Right ventricle myocardium inferior (tissue), 1 donor: ENCODE data around the gene ZNF160. TPM values are rescaled to one million over a fixed set of nuclear protein-coding genes. Genes with fewer than 3 reads are reported as not detected.
A peak's percentile ranks its signal among the peaks of the same experiment; 100 is the strongest.
"Not testable (repeated sequence)": the region's sequence is repeated elsewhere in the genome, so short reads cannot be mapped to it uniquely, and the experiment has no call there.

Source experiments
- ATAC-seq: fragments of 200-7000 bp; cut with Tn5 transposase; one replicate; pipeline ENCODE4 v1.9.1; 2020; ENCODE audit warnings: mild to moderate bottlenecking, moderate library complexity
- DNase-seq: peaks from one replicate; pipeline ENCODE4 v3.0.0; 2021; ENCODE audit errors: missing footprints
- intact Hi-C: fragments of 100-400 bp; cut with DNase I; formaldehyde crosslinking; loops from one replicate; pipeline ENCODE4 v1.11.0; 2022
- total RNA-seq: library from RNA; stranded (reverse); fragmentation: NEBNext Ultra II Directional; extraction: Animal tissue kit (Norgen Biotek cat#: 25700); gene quantifications from one replicate; pipeline ENCODE4 v1.2.1, GENCODE V29; 2021
- donor health status: DM: no; HTN: yes; CAD: no; lungs with severe emphysema.

ZNF160 gene
- total RNA-seq, 1 donor from 2014 or later = 16.5 TPM

DNA sequence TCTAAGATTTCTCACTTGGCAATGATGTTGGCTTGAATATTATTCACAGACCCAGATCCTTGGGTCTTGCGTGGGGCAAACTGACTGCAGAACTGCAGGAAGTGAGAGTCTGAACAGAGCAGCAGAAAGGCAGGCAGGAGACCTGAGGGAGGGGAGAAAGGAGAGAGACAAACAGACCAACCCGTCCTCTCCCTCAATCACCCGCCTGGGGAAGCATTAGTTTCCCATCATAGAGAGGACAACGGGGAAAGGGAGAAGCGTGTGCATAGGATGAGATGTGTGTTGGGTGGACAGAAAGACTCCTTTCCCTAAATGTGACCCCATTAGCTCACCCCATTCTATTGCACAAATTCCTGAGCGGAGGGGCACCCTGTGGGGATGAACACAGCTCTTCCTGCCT lies 6.6 kb downstream of the ZNF160 start:
- ATAC-seq, DNase-seq, intact Hi-C loops: not testable (repeated sequence)

DNA sequence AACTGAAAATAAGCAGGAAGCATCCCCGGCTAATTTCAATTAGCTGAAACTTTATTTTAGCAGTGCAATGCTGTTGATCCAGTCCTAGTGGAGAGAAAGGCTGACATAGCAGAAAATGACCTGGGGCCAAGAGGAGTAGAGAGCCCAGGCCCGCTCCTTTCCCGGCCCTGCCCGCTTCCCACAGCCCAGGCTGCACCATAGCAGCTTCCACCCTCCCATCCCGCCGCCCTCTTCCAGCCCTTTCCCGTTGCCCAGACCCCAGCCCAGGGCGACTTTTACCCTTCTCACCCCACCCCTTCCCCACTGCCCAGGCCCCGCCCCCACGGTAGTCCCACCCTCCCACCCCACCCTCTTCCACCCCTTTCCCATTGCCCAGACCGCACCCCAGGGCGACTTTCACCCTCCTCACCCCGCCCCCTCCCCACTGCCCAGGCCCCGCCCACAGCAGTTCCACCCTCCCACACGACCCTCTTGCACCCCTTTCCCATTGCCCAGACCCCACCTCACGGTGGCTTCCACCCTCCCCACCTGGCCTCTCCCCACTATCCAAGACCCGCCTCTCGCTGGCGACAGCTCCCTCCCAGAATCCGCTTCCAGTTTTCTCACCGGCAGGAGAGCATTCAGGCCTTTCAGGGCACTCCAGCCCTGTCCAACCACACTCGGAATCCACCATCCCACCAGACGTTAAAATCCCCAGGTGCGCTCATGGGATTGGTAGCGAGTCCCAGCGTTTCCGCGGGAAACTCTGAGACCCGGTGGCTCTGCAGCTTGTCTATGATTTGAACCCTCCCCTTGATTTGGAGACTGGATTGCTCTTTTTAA lies 8.3 kb downstream of the ZNF160 start:
- intact Hi-C loops = no loop called here
- ATAC-seq (no peak), DNase-seq (no peak)

GRCh38 chr19:53092723-53093122 lies 10.5 kb downstream of the ZNF160 start:
- no peak for ATAC-seq
- no peak for DNase-seq
- intact Hi-C loops = no loop called here

- no peak for ATAC-seq
- intact Hi-C loops = no loop called here
- DNase-seq = no peak
These were observed 11.6 kb downstream of the ZNF160 start for GRCh38 chr19:53091413-53092254.

- no peak for ATAC-seq
- intact Hi-C loops = no loop called here
- DNase-seq = no peak
These were observed 15.1 kb downstream of the ZNF160 start for GRCh38 chr19:53088091-53088490.

GRCh38 chr19:53086949-53087348 lies 16.3 kb downstream of the ZNF160 start:
- ATAC-seq = peak; percentile 55

GRCh38 chr19:53085496-53085895 lies 17.7 kb downstream of the ZNF160 start:
- ATAC-seq = no peak
- intact Hi-C loops = no loop called here
- DNase-seq = no peak

More at GRCh38 chr19:53086949-53087348, 16.3 kb downstream of the ZNF160 start:
- intact Hi-C loops = loop anchor here (2.0 kb wide), 1 partner anchor 16 kb away; the partner anchor contains the start of gene ZNF160
- DNase-seq = peak; percentile 65

DNA sequence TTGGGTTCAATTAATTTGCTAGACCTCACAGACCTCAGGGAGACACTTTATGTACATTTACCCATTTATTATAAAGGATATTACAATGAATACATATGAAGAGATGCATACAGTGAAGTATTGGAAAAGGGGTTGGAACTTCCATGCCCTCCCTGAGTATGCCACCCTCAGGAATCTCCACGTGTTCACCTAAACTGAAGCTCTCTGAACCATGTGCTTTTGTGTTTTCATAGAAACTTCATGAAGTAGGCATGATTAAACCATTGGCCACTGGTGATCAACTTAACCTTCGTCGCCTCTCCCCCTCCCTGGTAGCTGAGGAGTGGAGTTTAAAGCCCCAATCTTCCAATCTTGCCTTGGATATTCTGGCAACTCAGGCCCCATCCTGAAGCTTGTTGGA lies 20.3 kb downstream of the ZNF160 start:
- intact Hi-C loops = no loop called here
- DNase-seq = no peak
- ATAC-seq = no peak

DNA sequence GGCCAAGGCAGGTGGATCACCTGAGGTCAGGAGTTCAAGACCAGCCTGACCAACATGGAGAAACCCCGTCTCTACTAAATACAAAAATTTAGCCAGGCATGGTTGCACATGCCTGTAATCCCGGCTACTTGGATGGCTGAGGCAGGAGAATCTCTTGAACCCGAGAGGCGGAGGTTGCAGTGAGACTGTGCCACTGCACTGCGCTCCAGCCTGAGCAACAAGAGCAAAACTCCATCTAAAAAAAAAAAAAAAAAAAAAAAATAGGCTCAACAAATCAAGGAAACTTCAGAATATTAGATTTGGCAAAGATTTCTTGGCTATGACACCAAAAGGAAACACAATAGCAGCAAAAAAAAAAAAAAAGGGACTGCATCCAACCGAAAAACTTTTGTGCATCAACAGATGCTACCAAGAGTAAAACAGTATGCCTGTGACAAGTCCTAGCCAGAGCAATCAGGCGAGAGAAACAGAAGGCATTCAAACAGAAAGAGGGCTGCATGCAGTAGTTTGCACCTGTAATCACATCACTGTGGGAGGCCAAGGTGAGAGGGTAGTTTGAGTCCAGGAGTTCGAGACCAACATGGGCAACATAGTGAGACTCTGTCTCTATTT lies 23.8 kb downstream of the ZNF160 start:
- intact Hi-C loops = loop anchor here (5.0 to 10.0 kb wide), 2 partner anchors 75 to 118 kb away; partner anchors contain the start of gene ZNF347
- no peak for DNase-seq
- no peak for ATAC-seq

- intact Hi-C loops = loop anchor here (5.0 to 10.0 kb wide), 2 partner anchors 76 to 119 kb away; partner anchors contain the start of gene ZNF347
- DNase-seq (no peak), ATAC-seq (no peak)
These were observed 24.6 kb downstream of the ZNF160 start for GRCh38 chr19:53078668-53079067.

GRCh38 chr19:53076984-53077383 lies 26.2 kb downstream of the ZNF160 start:
- peak; percentile 76 for ATAC-seq
- intact Hi-C loops = loop anchor here (5.0 to 10.0 kb wide), 2 partner anchors 78 to 120 kb away; partner anchors contain the start of gene ZNF347
- peak; percentile 67 for DNase-seq

- no peak for DNase-seq
- no peak for ATAC-seq
- intact Hi-C loops = no loop called here
These were observed 34.4 kb downstream of the ZNF160 start for GRCh38 chr19:53068834-53069233.

DNA sequence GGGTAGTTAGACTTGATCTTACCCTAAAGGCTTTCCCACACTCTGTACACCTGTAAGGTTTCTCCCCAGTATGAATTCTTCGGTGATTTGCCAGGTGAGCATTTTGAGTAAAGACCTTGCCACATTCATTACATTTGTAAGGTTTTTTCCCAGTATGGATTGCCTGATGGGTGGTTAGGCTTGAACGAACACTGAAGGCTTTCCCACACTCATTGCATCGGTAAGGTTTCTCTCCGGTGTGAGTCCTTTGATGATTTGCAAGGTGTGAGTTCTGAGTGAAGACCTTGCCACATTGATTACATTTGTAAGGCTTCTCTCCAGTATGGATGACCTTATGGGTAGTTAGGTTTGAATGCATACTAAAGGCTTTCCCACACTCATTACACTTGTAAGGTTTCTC lies 35.0 kb downstream of the ZNF160 start:
- DNase-seq (no peak), ATAC-seq (no peak)
- intact Hi-C loops = no loop called here

GRCh38 chr19:53057904-53058580 lies 45.2 kb downstream of the ZNF160 start:
- peak; percentile 88 for ATAC-seq
- intact Hi-C loops = no loop called here
- no peak for DNase-seq

GRCh38 chr19:53055117-53055516 lies 48.1 kb downstream of the ZNF160 start:
- no peak for ATAC-seq
- DNase-seq = no peak
- intact Hi-C loops = no loop called here

DNA sequence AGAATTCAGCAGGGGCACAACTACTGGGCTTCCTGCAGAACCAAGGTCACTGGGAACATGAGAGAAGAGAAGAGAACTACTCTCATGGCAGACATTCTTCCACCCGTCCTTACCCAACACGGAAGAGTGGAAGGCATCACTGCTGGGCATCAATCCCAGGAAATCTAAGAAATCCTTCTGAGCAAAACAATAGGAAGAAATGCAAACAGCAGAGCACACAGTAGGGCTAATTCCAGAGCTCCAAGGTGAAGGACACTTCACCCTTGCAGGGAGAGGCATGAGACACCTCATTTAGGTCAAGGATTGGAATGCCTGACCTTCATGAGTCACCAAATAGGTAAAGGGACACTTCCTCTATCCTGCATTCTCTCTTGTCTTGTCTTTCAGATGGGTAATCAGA lies 55.8 kb downstream of the ZNF160 start:
- intact Hi-C loops = no loop called here
- ATAC-seq = no peak
- no peak for DNase-seq

DNA sequence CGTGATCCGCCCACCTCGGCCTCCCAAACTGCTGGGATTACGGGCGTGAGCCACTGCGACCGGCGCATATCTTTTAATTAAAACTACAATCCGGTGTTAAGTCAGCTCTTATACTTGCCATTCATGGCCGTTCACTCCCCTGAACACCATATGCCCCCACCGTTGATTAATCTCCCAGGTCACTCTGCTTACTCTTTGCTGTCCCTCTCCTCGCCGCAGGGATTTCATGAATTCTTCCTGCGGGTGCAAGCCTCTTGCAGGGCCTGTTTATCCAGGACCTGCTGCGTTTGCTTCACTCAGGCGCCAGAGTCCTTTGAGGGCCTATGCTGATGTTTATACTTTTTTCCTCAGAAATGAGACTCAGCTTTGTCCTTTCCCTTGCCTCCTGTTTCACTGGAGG lies 57.7 kb downstream of the ZNF160 start:
- intact Hi-C loops = no loop called here
- DNase-seq (no peak), ATAC-seq (no peak)

- intact Hi-C loops = no loop called here
- no peak for ATAC-seq
- no peak for DNase-seq
These were observed 61.9 kb downstream of the ZNF160 start for GRCh38 chr19:53041366-53041765.
